C4-2B (cell line): Measurements from ENCODE around the gene EID3.

Experiments
- H3K27ac ChIP-seq: fragments of 450-650 bp; 2 replicates; pipeline ENCODE4 v1.5.1; 2017
- ZFX ChIP-seq: fragments of 450-650 bp; IDR thresholded peaks from 2 replicates; pipeline ENCODE4 v1.6.1; 2017
- TF ChIP-seq, protein P1 (sequence below): fragments of 450-650 bp; conservative IDR thresholded peaks from 2 replicates; pipeline ENCODE4 v1.5.1; 2017; ENCODE audit warnings: mild to moderate bottlenecking

EID3 gene

DNA sequence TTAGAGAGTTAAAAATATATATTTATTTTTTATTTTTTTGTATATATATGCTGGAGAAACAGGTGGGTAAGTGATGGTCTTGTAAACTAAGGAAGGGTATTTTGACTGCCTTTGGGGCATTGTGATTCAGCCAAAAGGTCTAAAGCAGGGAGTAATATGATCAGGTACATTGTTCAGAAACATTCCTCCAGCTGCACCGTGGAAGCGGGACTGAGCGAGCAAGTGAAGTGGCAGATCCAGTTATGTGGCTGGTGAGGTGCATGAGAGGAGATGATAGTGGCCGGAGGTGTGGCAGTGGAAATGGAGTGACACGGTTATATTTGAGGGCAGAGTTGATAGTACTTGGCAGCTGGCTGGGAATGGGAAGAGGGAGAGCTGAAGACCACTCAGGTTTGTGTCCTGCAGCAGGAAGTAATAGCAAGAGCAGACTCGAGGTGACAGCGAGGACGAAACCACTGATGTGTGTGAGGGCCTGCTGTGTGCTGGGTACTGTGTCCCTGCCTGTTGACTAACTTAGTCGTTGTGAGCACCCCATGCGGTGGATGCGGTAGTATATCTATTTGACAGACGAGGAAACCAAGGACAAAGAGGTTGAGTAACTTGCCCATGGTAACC, 39.2 kb downstream of the EID3 start:
- TF ChIP-seq ZFX: no peak
- TF ChIP-seq, protein P1, sequence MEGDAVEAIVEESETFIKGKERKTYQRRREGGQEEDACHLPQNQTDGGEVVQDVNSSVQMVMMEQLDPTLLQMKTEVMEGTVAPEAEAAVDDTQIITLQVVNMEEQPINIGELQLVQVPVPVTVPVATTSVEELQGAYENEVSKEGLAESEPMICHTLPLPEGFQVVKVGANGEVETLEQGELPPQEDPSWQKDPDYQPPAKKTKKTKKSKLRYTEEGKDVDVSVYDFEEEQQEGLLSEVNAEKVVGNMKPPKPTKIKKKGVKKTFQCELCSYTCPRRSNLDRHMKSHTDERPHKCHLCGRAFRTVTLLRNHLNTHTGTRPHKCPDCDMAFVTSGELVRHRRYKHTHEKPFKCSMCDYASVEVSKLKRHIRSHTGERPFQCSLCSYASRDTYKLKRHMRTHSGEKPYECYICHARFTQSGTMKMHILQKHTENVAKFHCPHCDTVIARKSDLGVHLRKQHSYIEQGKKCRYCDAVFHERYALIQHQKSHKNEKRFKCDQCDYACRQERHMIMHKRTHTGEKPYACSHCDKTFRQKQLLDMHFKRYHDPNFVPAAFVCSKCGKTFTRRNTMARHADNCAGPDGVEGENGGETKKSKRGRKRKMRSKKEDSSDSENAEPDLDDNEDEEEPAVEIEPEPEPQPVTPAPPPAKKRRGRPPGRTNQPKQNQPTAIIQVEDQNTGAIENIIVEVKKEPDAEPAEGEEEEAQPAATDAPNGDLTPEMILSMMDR: no peak
- H3K27ac ChIP-seq: no peak overlapping the region

DNA sequence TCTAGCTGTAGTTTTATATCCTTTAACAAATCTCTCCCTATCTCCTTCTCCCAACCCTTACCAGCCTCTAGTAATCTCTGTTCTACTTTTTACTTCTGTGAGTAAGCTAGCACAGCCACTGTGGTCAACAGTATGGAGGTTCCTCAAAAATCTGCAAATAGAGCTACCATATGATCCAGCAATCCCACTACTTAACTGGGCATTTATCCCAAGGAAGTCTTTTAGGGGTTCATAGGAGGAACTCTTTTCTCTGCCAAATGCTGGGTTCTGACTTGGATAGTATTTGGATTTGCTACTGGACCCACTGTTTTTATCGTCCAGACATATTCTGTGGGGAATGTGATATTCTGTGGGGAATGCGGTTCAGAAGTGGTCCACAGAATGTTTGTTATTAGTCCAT, 41.1 kb downstream of the EID3 start:
- no peak overlapping the region for H3K27ac ChIP-seq
- TF ChIP-seq, protein P1: no peak
- no peak for TF ChIP-seq ZFX

DNA sequence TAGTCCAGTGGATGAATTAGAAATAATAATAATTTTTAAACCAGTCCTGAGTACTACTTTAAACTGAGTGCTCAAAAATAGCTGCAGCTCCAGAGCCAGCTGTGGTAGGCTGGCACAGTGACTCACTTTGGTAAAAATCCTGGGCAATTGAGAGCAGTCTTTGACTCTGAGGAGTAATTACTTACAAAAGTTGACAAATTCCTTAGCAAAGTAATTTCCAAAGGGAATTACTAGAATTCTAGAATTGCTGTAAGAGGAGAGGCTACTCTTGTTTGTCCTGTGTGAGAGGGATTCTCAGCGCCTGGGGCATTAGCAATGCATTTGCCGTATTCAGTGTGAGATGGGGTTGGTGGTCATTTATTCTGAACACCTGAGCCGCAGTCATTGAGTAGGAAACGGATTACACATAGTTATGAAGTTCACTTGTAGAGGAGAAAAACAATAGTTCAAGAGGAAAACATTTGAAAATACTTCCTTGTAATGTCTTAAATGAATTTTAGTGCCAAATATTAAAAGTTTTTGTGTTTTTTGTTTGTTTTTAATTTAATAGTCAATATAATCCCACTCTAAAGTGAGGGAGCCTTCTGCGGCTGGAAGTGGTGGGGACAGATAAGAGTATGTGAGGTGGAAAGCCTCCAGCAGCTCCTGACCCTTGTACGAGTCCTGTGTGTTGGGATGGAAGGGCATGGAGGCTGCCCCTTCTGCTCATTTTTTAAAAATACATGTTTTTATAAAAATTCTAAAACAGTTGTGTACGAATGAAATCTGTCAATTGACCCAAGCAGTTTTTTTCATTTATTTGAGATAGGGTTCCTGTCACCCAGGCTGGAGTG, 41.9 kb downstream of the EID3 start:
- H3K27ac ChIP-seq: no peak overlapping the region

DNA sequence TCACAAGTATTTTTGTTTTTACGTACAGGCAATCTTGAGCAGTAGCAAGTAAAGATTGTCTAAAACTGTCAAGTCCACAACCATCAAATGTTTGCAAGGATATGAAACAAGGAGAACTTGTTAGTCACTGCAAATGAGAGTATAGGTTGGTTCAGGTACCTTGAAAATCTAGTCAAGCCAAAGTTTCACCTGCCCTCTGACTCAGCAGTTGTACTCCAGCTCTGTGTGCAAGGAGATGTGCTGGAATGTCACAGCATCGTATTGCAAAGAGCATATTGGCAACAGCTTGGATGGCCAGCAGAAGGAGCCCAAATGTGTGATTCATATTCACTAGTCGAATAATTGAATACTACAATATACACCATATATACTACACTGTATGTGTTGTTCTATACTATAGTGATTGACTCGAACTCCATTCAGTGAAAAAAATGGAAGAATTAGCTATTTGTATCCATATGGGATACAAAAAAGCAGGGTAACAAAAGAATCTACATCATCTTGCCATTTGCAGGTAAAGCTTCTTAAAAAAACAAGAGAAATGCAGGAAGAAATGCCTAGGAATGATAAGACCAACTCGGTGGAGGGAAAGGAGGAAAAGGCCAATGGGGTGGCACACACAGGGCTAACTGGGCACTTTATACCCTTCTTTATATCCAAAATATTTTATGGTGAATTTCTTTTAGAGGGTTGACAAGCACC, 44.0 kb downstream of the EID3 start:
- no peak overlapping the region for H3K27ac ChIP-seq
- TF ChIP-seq ZFX: no peak
- TF ChIP-seq, protein P1: no peak

More for the DNA sequence above, 41.9 kb downstream of the EID3 start:
- TF ChIP-seq, protein P1: no peak
- TF ChIP-seq ZFX: no peak

DNA sequence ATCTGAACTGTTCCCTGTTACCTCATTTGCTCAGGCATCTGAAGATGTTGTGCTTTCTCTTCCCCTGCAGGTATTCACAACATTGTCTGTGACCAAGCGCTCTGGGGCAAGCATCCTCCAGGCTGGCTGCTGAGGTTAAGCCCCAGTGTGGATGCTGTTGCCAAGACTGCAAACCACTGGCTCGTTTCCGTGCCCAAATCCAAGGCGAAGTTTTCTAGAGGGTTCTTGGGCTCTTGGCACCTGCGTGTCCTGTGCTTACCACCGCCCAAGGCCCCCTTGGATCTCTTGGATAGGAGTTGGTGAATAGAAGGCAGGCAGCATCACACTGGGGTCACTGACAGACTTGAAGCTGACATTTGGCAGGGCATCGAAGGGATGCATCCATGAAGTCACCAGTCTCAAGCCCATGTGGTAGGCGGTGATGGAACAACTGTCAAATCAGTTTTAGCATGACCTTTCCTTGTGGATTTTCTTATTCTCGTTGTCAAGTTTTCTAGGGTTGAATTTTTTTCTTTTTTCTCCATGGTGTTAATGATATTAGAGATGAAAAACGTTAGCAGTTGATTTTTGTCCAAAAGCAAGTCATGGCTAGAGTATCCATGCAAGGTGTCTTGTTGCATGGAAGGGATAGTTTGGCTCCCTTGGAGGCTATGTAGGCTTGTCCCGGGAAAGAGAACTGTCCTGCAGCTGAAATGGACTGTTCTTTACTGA, 44.9 kb downstream of the EID3 start:
- H3K27ac ChIP-seq: no peak overlapping the region
- TF ChIP-seq, protein P1: no peak
- no peak for TF ChIP-seq ZFX

DNA sequence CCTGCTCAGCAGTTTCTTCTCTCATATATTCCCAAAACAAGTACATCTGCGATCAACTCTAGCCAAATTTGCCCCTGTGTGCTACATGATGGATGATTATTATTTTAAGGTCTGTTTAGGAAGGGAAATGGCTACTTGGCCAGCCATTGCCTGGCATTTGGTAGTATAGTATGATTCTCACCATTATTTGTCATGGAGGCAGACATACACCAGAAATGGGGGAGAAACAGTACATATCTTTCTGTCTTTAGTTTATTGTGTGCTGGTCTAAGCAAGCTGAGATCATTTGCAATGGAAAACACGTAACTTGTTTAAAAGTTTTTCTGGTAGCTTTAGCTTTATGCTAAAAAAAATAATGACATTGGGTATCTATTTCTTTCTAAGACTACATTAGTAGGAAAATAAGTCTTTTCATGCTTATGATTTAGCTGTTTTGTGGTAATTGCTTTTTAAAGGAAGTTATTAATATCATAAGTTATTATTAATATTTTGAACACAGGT, 45.5 kb downstream of the EID3 start:
- no peak overlapping the region for H3K27ac ChIP-seq
- TF ChIP-seq, protein P1: no peak
- TF ChIP-seq ZFX: no peak
